Stimulated activated CD8-positive, alpha-beta memory T cell treated with anti-CD3 and anti-CD28 coated beads, Interleukin-15, amount 100 ng/mL, for 48 hours (primary cell): ENCODE results near the gene LMBRD1.

ENCODE experiments used
- DNase-seq, 2 donors: peaks; one replicate each; pipeline ENCODE4 v3.0.0-alpha.2; 2020; ENCODE audit warnings: low read depth in 2 of 2

The LMBRD1 gene

GRCh38 chr6:69631552-69632346 lies 165.1 kb downstream of the LMBRD1 start:
- no peak for DNase-seq

DNA sequence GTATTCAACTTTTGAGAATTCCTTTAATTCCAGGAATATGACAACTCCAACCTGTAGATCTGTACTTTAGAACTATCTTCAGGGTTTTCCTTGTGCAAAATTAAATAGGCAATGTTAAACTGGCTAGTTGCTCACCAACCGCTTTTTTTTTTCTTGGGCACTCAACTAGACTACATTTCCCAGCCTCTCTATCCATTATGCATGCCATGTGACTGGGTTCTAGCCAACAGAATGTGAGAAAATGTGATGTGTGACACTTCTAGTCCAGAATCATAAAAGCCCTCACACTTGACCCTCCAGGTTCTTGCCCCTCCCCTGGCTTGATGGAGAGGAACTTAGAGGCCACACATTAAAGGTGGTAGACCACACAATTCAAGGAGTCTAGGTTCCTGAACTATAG lies 166.0 kb downstream of the LMBRD1 start:
- DNase-seq: no peak

DNA sequence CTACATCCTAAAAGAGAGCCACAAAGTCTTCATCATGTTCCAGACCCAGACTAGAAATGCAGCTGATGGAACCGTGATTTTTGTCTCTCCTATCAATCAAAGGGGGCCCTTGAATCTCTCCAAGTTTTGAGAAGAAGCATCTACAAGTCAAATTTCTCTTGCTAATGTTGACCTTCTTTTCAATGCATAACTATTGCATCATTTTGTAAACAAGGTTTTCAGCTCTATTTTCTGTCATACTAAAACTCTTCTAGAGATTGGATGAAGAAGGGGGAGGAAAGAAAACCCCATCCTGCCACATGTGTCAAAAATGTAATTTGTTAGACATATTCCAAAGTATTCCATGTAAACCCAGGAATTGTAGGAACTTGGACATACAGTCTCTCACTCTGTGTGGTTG lies 169.2 kb downstream of the LMBRD1 start:
- DNase-seq: no peak

DNA sequence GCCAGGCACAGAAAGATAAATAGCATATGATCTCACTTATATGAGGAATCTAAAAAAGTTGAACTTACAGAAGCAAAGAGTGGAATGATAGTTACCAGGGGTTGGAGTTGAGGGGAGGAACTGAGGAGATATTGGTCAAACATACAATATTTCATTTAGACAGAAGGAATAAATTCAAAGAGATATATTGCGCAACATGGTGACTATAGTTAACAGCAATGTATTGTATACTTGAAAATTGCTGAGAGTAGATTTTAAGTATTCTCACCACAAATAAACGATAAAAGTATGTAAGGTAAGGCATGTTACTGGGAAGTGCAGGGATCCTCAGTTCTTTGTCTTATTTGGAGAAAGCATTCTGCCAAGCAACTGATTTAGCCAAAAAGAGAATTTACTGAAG lies 171.9 kb downstream of the LMBRD1 start:
- DNase-seq: no peak
